Lower lobe of right lung (tissue), 2 donors: ENCODE measurements around the gene CDON. TPM values are rescaled to one million over a fixed set of nuclear protein-coding genes. Genes with fewer than 3 reads are reported as not detected.

Source experiments
- ATAC-seq, 2 donors: fragments of 200-7000 bp; cut with Tn5 transposase; one replicate each; pipeline ENCODE4 v1.9.1; 2020 to 2022; ENCODE audit warnings: mild to moderate bottlenecking in 2 of 2, moderate library complexity in 2 of 2
- DNase-seq: peaks from one replicate; pipeline ENCODE4 v3.0.0-alpha.2; 2020
- H3K27ac ChIP-seq: fragments of 200-600 bp; one replicate; pipeline ENCODE4 v1.8.0; 2022
- H3K27me3 ChIP-seq: fragments of 200-600 bp; one replicate; pipeline ENCODE4 v1.8.0; 2022; ENCODE audit warnings: low read depth
- H3K36me3 ChIP-seq: fragments of 200-600 bp; one replicate; pipeline ENCODE4 v1.8.0; 2022; ENCODE audit warnings: mild to moderate bottlenecking
- H3K4me1 ChIP-seq: fragments of 200-600 bp; one replicate; pipeline ENCODE4 v1.8.0; 2022
- H3K4me3 ChIP-seq: fragments of 200-600 bp; one replicate; pipeline ENCODE4 v1.8.0; 2022; ENCODE audit warnings: mild to moderate bottlenecking
- H3K9me3 ChIP-seq: fragments of 200-600 bp; one replicate; pipeline ENCODE4 v1.8.0; 2022
- CTCF ChIP-seq: fragments of 200-600 bp; IDR thresholded peaks from one replicate; pipeline ENCODE4 v1.8.0; 2022; ENCODE audit warnings: antibody characterized with exemption, mild to moderate bottlenecking
- intact Hi-C: fragments of 100-400 bp; cut with DNase I; formaldehyde crosslinking; loops from one replicate; pipeline ENCODE4 v1.11.0; 2022
- total RNA-seq: library from RNA; stranded (reverse); fragmentation: NEBNext Ultra II Directional; extraction: Animal tissue kit (Norgen Biotek cat#: 25700); gene quantifications from one replicate; pipeline ENCODE4 v1.2.1, GENCODE V29; 2021
- donor health status: DM: no; HTN: yes; CAD: no; lungs with severe emphysema.

CDON gene
- total RNA-seq, 1 donor from 2014 or later = 18.5 TPM

- no peaks in the 10 kb centered on the region for H3K36me3 ChIP-seq
- no peak for TF ChIP-seq CTCF
- no peak for ATAC-seq
Observed at GRCh38 chr11:125931668-125932067, 131.0 kb downstream of the CDON start.

GRCh38 chr11:125931116-125931515, 131.6 kb downstream of the CDON start:
- DNase-seq (no peak), ATAC-seq (no peak)
- H3K9me3 ChIP-seq = no peaks in the 10 kb centered on the region
- no peaks in the 10 kb centered on the region for H3K36me3 ChIP-seq
- TF ChIP-seq CTCF = no peak
- intact Hi-C loops = no loop called here
- H3K4me1 ChIP-seq = no peaks in the 10 kb centered on the region
- H3K27ac ChIP-seq = no peak overlapping the region
- no peaks in the 10 kb centered on the region for H3K27me3 ChIP-seq
- no peak overlapping the region for H3K4me3 ChIP-seq

More at GRCh38 chr11:125931668-125932067, 131.0 kb downstream of the CDON start:
- H3K9me3 ChIP-seq = no peaks in the 10 kb centered on the region
- no peak overlapping the region for H3K27ac ChIP-seq
- DNase-seq = no peak
- H3K27me3 ChIP-seq = no peaks in the 10 kb centered on the region
- H3K4me3 ChIP-seq = no peak overlapping the region
- intact Hi-C loops = no loop called here
- H3K4me1 ChIP-seq = no peaks in the 10 kb centered on the region

GRCh38 chr11:125930076-125930450, 132.6 kb downstream of the CDON start:
- Histone ChIP-seq H3K27ac (no peak overlapping the region), H3K36me3 (no peaks in the 10 kb centered on the region), H3K27me3 (no peaks in the 10 kb centered on the region), H3K9me3 (no peaks in the 10 kb centered on the region), H3K4me3 (no peak overlapping the region), H3K4me1 (no peaks in the 10 kb centered on the region)
- DNase-seq (no peak), ATAC-seq (no peak)
- TF ChIP-seq CTCF = no peak
- intact Hi-C loops = no loop called here

GRCh38 chr11:125929445-125930075, 133.1 kb downstream of the CDON start:
- no peaks in the 10 kb centered on the region for H3K4me1 ChIP-seq
- DNase-seq (no peak), ATAC-seq (no peak)
- no peak for TF ChIP-seq CTCF
- no peaks in the 10 kb centered on the region for H3K36me3 ChIP-seq
- no peak overlapping the region for H3K27ac ChIP-seq
- intact Hi-C loops = no loop called here
- H3K27me3 ChIP-seq = no peaks in the 10 kb centered on the region
- no peaks in the 10 kb centered on the region for H3K9me3 ChIP-seq
- H3K4me3 ChIP-seq = no peak overlapping the region

- no peak for TF ChIP-seq CTCF
- H3K27ac ChIP-seq = no peak overlapping the region
- intact Hi-C loops = no loop called here
- H3K36me3 ChIP-seq = no peaks in the 10 kb centered on the region
- H3K27me3 ChIP-seq = no peaks in the 10 kb centered on the region
- no peak overlapping the region for H3K4me3 ChIP-seq
- no peaks in the 10 kb centered on the region for H3K9me3 ChIP-seq
- no peaks in the 10 kb centered on the region for H3K4me1 ChIP-seq
- no peak for DNase-seq
- ATAC-seq = no peak
Observed at GRCh38 chr11:125926682-125927081, 136.0 kb downstream of the CDON start.
